Keratinocyte (primary cell): ENCODE data around the gene DGKQ. TPM values are rescaled to one million over a fixed set of nuclear protein-coding genes. Genes with fewer than 3 reads are reported as not detected.

ENCODE experiments used
- DNase-seq: peaks from one replicate; pipeline ENCODE4 v3.0.0-alpha.2; 2011; ENCODE audit warnings: low read depth, missing footprints, low spot score
- FAIRE-seq: peaks from 2 replicates; lab custom pipeline; 2011; peaks lifted over from hg19 to GRCh38; lab: Jason Lieb, UNC
- H2AFZ ChIP-seq: 2 replicates; pipeline ENCODE4 v1.6.0; 2012; ENCODE audit warnings: low read length, control low read depth, inconsistent platforms; ENCODE audit not compliant: control insufficient read depth
- H3K27ac ChIP-seq: 2 replicates; pipeline ENCODE4 v1.5.1; 2011; ENCODE audit warnings: low read length; ENCODE audit not compliant: control insufficient read depth, insufficient read depth
- H3K27me3 ChIP-seq: 3 replicates; pipeline ENCODE4 v1.6.0; 2011; ENCODE audit warnings: low read length; ENCODE audit not compliant: control insufficient read depth, insufficient read depth; ENCODE audit errors: extremely low read depth
- H3K36me3 ChIP-seq, 2 experiments: 2 replicates in 1 of 2; 3 replicates in 1 of 2; pipeline ENCODE4 v1.5.1; 2011; ENCODE audit warnings: low read length in 2 of 2, mild to moderate bottlenecking in 1 of 2; ENCODE audit not compliant: control insufficient read depth in 2 of 2, insufficient read depth in 2 of 2; ENCODE audit errors: extremely low read depth in 1 of 2
- H3K4me1 ChIP-seq: 3 replicates; pipeline ENCODE4 v1.5.1; 2011; ENCODE audit warnings: low read length; ENCODE audit not compliant: control insufficient read depth, insufficient read depth; ENCODE audit errors: extremely low read depth
- H3K4me2 ChIP-seq: 3 replicates; pipeline ENCODE4 v1.6.0; 2011; ENCODE audit warnings: low read depth, low read length; ENCODE audit not compliant: control insufficient read depth, insufficient read depth; ENCODE audit errors: extremely low read depth
- H3K4me3 ChIP-seq, 3 experiments: fragments of 200-600 bp in 1 of 3; sonication (generic) in 1 of 3; 2 replicates in 2 of 3; 3 replicates in 1 of 3; pipeline ENCODE4 v1.5.1; 2011 to 2016; ENCODE audit warnings: low read length in 3 of 3, mild to moderate bottlenecking in 3 of 3, control low read depth in 2 of 3, inconsistent platforms in 1 of 3, low read depth in 1 of 3, mixed read lengths in 1 of 3, mixed run types in 1 of 3, moderate library complexity in 1 of 3; ENCODE audit not compliant: control insufficient read depth in 2 of 3, insufficient read depth in 2 of 3; ENCODE audit errors: extremely low read depth in 1 of 3
- H3K79me2 ChIP-seq: 2 replicates; pipeline ENCODE4 v1.6.0; 2012; ENCODE audit warnings: low read length; ENCODE audit not compliant: control insufficient read depth, insufficient read depth
- H3K9ac ChIP-seq: 3 replicates; pipeline ENCODE4 v1.6.0; 2011; ENCODE audit warnings: low read length; ENCODE audit not compliant: control insufficient read depth, insufficient read depth; ENCODE audit errors: extremely low read depth
- H3K9me1 ChIP-seq: 3 replicates; pipeline ENCODE4 v1.6.0; 2011; ENCODE audit warnings: low read length; ENCODE audit not compliant: control insufficient read depth, insufficient read depth; ENCODE audit errors: extremely low read depth
- H3K9me3 ChIP-seq: 2 replicates; pipeline ENCODE4 v1.5.1; 2012; ENCODE audit warnings: low read depth, low read length; ENCODE audit not compliant: control insufficient read depth
- H4K20me1 ChIP-seq: 3 replicates; pipeline ENCODE4 v1.6.0; 2011; ENCODE audit warnings: low read length; ENCODE audit not compliant: control insufficient read depth, insufficient read depth; ENCODE audit errors: extremely low read depth
- CTCF ChIP-seq, 3 experiments: IDR thresholded peaks in 1 of 3; conservative IDR thresholded peaks in 1 of 3; optimal IDR thresholded peaks in 1 of 3; 2 replicates in 2 of 3; 3 replicates in 1 of 3; pipeline versions ENCODE3 to v1.5.1; 2011; ENCODE audit warnings: low read length in 3 of 3, mild to moderate bottlenecking in 3 of 3, moderate library complexity in 2 of 3, control low read depth in 1 of 3, inconsistent platforms in 1 of 3; ENCODE audit not compliant: insufficient read depth in 2 of 3; ENCODE audit errors: extremely low read depth in 1 of 3
- EZH2 ChIP-seq: IDR thresholded peaks from one replicate; pipeline ENCODE4 v1.6.1; 2012; ENCODE audit warnings: inconsistent platforms, mild to moderate bottlenecking, low read length, moderate library complexity
- dilution Hi-C: fragments of 300-500 bp; cut with MboI; formaldehyde crosslinking; loops from one replicate; pipeline ENCODE4 v1.7.0; 2020; ENCODE audit warnings: low sequenced_read_pairs; ENCODE audit not compliant: extremely low pct_ligation_motif_present
- polyA plus RNA-seq, 5 experiments: library from polyadenylated mRNA; depleted of rRNA in 3 of 5; stranded (reverse) in 3 of 5; stranded (forward) in 1 of 5; unstranded in 1 of 5; fragments of >200 nt; gene quantifications; 1 replicate in 1 of 5; 2 replicates in 3 of 5; 3 replicates in 1 of 5; pipeline versions ENCODE4 v1.2.1 to v1.2.3, GENCODE V29; 2011 to 2012; ENCODE audit warnings: missing spikeins in 2 of 5, low read depth in 1 of 5, low replicate concordance in 1 of 5

DGKQ gene
- polyA plus RNA-seq, 1 donor (not counting 4 experiments of a cell fraction or from before 2014, with no cell fraction given), result 5.3 TPM

GRCh38 chr4:911221-911751 lies 62.1 kb downstream of the DGKQ start:
- H3K4me1 ChIP-seq, result no peaks in the 10 kb centered on the region
- H3K27me3 ChIP-seq, result no peaks in the 10 kb centered on the region
- peaks cover 51% of the 10 kb centered on the region for H3K79me2 ChIP-seq
- no peaks in the 10 kb centered on the region for H3K9me1 ChIP-seq
- no peak for DNase-seq
- no peak overlapping the region for H3K4me2 ChIP-seq
- H3K9me3 ChIP-seq, result no peaks in the 10 kb centered on the region
- no peak overlapping the region for H3K27ac ChIP-seq
- no peak for TF ChIP-seq CTCF (optimal IDR thresholded peaks at IDR 0.05 in 1 of 3, IDR thresholded peaks at IDR 0.05 in 1 of 3, conservative IDR thresholded peaks at IDR 0.05 in 1 of 3; ENCODE audit: extremely low read depth in 1 of 3, insufficient read depth in 2 of 3, low read length in 3 of 3)
- no peak for TF ChIP-seq EZH2
- H3K9ac ChIP-seq, result no peak overlapping the region
- no peak overlapping the region for H3K4me3 ChIP-seq
- no peak overlapping the region for H2AFZ ChIP-seq
- no peak for FAIRE-seq
- dilution Hi-C loops, result no loop called here
- H4K20me1 ChIP-seq, result no peaks in the 10 kb centered on the region
- peaks cover 0 to 20% of the 10 kb centered on the region in 2 experiments for H3K36me3 ChIP-seq

GRCh38 chr4:910366-911091 lies 62.8 kb downstream of the DGKQ start:
- H3K4me2 ChIP-seq, result no peak overlapping the region
- H2AFZ ChIP-seq, result no peak overlapping the region
- no peak overlapping the region for H3K9ac ChIP-seq
- FAIRE-seq, result no peak
- H3K27me3 ChIP-seq, result no peaks in the 10 kb centered on the region
- DNase-seq, result no peak
- TF ChIP-seq EZH2 (no peak), CTCF (optimal IDR thresholded peaks at IDR 0.05 in 1 of 3, IDR thresholded peaks at IDR 0.05 in 1 of 3, conservative IDR thresholded peaks at IDR 0.05 in 1 of 3; ENCODE audit: extremely low read depth in 1 of 3, insufficient read depth in 2 of 3, low read length in 3 of 3) (no peak)
- H3K4me1 ChIP-seq, result no peaks in the 10 kb centered on the region
- peaks cover 2% of the 10 kb centered on the region for H3K9me3 ChIP-seq
- no peak overlapping the region for H3K27ac ChIP-seq
- dilution Hi-C loops, result no loop called here
- H3K4me3 ChIP-seq, result no peak overlapping the region
- peaks cover 0 to 20% of the 10 kb centered on the region in 2 experiments for H3K36me3 ChIP-seq
- H3K79me2 ChIP-seq, result peaks cover 50% of the 10 kb centered on the region
- no peaks in the 10 kb centered on the region for H3K9me1 ChIP-seq
- H4K20me1 ChIP-seq, result no peaks in the 10 kb centered on the region
